Nephron progenitor cell (in vitro differentiated cells): ENCODE measurements around the gene MAPKAPK2.
A peak's percentile ranks its signal among the peaks of the same experiment; 100 is the strongest.

ENCODE experiments used
- DNase-seq: peaks from one replicate; pipeline ENCODE4 v3.0.0; 2021
- H3K27ac Mint-ChIP-seq: 2 replicates; pipeline ENCODE4 v1.8.0; 2021; ENCODE audit warnings: mild to moderate bottlenecking, moderate library complexity, mixed read lengths
- H3K27me3 Mint-ChIP-seq: 2 replicates; pipeline ENCODE4 v1.8.0; 2021; ENCODE audit warnings: mild to moderate bottlenecking, low read depth, mixed read lengths; ENCODE audit not compliant: poor library complexity
- H3K36me3 Mint-ChIP-seq: 2 replicates; pipeline ENCODE4 v1.8.0; 2021; ENCODE audit warnings: low read depth, mixed read lengths
- H3K4me1 Mint-ChIP-seq: 2 replicates; pipeline ENCODE4 v1.8.0; 2021; ENCODE audit warnings: mixed read lengths
- H3K4me3 Mint-ChIP-seq: 2 replicates; pipeline ENCODE4 v1.8.0; 2021; ENCODE audit warnings: mild to moderate bottlenecking, moderate library complexity, mixed read lengths
- H3K9me3 Mint-ChIP-seq: 2 replicates; pipeline ENCODE4 v1.8.0; 2021; ENCODE audit warnings: mild to moderate bottlenecking, moderate library complexity, mixed read lengths
- TF ChIP-seq, protein P1 (sequence below): fragments of 200-600 bp; sonication (generic); IDR thresholded peaks from 2 replicates; pipeline ENCODE4 v1.5.0; 2021; ENCODE audit warnings: antibody characterized with exemption

The MAPKAPK2 gene

DNA sequence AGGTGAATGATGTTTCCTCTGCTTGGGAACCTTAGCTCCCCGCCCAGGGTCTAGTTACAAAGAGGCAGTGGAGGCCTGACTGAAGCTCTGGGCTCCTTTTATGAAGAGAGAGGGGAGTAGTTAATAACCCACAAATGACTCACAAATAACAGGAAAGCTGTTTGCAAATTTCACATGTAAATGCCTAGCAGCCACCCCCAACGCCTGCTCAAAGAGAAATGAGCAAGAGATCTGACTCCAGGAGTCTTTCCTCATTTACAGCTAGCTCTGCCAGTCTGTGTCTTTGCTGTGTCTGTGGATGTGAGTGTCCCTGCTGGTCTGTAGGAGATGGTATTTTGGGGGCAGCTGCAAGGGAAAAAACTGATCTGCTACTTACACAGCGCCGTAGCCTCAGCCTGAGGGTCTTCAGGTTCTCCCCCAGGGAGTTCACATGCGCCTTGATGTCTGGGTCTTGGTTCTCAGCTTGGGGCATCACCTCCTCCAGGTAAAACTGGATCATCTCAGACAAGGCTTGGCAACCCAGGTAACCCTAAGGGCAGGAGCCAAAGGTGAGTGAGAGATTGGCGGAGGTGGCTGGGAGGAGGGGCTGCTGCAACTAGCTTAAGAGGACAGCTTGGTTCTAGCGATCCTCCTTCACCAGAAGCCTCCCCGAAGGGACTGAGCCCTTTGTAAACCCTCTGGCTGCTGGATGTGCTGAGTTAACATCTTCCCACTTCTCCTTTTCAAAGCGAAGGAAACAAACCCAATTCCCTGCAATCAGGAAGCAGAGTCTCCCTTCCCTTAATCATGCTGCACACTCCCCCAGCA is 86.0 kb downstream of the MAPKAPK2 start, which contains the start of gene IL19:
TSS of gene IL19 (plus strand) at position 243 of the 807 bp plus-strand sequence. CDS start 65,890 bp downstream, outside the sequence.
- Mint-ChIP-seq H3K36me3 (no peaks in the 10 kb centered on the region), H3K27me3 (peaks cover 19% of the 10 kb centered on the region), H3K27ac (peak within 1 kb of the TSS; percentile 94), H3K4me3 (peak within 1 kb of the TSS; percentile 59), H3K4me1 (peaks cover 76% of the 10 kb centered on the region), H3K9me3 (no peaks in the 10 kb centered on the region)
- TF ChIP-seq, protein P1, sequence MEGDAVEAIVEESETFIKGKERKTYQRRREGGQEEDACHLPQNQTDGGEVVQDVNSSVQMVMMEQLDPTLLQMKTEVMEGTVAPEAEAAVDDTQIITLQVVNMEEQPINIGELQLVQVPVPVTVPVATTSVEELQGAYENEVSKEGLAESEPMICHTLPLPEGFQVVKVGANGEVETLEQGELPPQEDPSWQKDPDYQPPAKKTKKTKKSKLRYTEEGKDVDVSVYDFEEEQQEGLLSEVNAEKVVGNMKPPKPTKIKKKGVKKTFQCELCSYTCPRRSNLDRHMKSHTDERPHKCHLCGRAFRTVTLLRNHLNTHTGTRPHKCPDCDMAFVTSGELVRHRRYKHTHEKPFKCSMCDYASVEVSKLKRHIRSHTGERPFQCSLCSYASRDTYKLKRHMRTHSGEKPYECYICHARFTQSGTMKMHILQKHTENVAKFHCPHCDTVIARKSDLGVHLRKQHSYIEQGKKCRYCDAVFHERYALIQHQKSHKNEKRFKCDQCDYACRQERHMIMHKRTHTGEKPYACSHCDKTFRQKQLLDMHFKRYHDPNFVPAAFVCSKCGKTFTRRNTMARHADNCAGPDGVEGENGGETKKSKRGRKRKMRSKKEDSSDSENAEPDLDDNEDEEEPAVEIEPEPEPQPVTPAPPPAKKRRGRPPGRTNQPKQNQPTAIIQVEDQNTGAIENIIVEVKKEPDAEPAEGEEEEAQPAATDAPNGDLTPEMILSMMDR = no peak
- DNase-seq = no peak

DNA sequence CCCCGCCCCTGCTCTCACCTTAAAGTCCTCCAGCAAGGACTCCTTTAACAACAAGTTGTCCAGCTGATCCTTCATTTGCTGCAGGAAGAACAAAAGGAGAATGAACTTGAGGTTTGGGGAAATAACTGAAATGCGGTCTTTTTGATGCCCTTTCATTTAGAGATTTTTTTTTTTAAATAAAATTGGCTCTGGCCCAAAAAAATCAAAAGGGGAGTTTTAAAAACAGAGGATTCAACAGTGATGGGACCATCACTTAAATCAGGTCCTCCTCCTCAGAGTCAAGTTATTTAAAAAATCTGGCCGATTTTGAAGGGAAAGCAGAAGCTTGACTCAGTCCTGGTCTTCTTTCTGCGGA is 86.6 kb downstream of the MAPKAPK2 start:
- TF ChIP-seq, protein P1 = no peak
- no peak overlapping the region for H3K27ac Mint-ChIP-seq
- no peak for DNase-seq
- H3K4me3 Mint-ChIP-seq = peak overlapping the region; percentile 59
- H3K4me1 Mint-ChIP-seq = peaks cover 70% of the 10 kb centered on the region
- H3K9me3 Mint-ChIP-seq = no peaks in the 10 kb centered on the region
- H3K36me3 Mint-ChIP-seq = no peaks in the 10 kb centered on the region
- H3K27me3 Mint-ChIP-seq = peaks cover 14% of the 10 kb centered on the region

GRCh38 chr1:206772243-206772937 is 87.7 kb downstream of the MAPKAPK2 start, which contains the start of gene IL10:
Gene IL10, minus strand, starts transcription at chr1:206772494. Its CDS starts 59 bp downstream, at chr1:206772435.
- no peak for DNase-seq

DNA sequence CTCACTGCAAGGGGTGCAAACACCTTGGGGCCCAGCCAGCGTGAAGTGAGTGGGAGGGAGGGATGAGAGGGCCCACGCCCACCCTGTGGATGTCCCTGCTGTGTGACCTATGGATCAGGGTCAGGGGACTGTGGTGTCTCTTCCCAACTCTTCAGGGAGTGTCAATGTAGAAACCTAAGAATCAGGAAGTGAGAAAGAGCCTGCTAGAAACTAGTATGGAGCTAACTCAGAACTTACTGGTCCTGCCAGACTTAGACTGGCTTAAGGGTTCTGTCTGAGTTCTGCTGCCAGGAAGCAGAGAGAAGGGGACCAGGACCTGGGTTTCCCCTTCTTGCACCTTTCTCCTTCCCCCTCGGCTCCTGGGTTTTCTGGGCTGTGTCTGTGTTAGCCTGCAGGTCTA is 89.4 kb downstream of the MAPKAPK2 start:
- H3K36me3 Mint-ChIP-seq = no peaks in the 10 kb centered on the region
- H3K27me3 Mint-ChIP-seq = peaks cover 8% of the 10 kb centered on the region
- H3K4me3 Mint-ChIP-seq = no peak overlapping the region

More at GRCh38 chr1:206772243-206772937, 87.7 kb downstream of the MAPKAPK2 start, which contains the start of gene IL10:
- H3K27ac Mint-ChIP-seq = peak within 1 kb of the TSS; percentile 56
- H3K4me3 Mint-ChIP-seq = no peak within 1 kb of the TSS
- H3K4me1 Mint-ChIP-seq = peaks cover 60% of the 10 kb centered on the region
- no peaks in the 10 kb centered on the region for H3K9me3 Mint-ChIP-seq
- TF ChIP-seq, protein P1 = no peak
- peaks cover 13% of the 10 kb centered on the region for H3K27me3 Mint-ChIP-seq
- H3K36me3 Mint-ChIP-seq = no peaks in the 10 kb centered on the region

GRCh38 chr1:206776229-206776628 is 91.5 kb downstream of the MAPKAPK2 start:
- peaks cover 25% of the 10 kb centered on the region for H3K4me1 Mint-ChIP-seq
- TF ChIP-seq, protein P1 = no peak
- H3K9me3 Mint-ChIP-seq = no peaks in the 10 kb centered on the region
- DNase-seq = no peak
- no peak overlapping the region for H3K27ac Mint-ChIP-seq
- no peak overlapping the region for H3K4me3 Mint-ChIP-seq
- H3K27me3 Mint-ChIP-seq = peaks cover 5% of the 10 kb centered on the region
- no peaks in the 10 kb centered on the region for H3K36me3 Mint-ChIP-seq

More for the DNA sequence above, 89.4 kb downstream of the MAPKAPK2 start:
- TF ChIP-seq, protein P1 = no peak
- no peaks in the 10 kb centered on the region for H3K9me3 Mint-ChIP-seq
- no peak overlapping the region for H3K27ac Mint-ChIP-seq
- no peak for DNase-seq
- peaks cover 46% of the 10 kb centered on the region for H3K4me1 Mint-ChIP-seq
